HG03575 (cell line): ENCODE results near the gene KMT2D.

Experiments used
- ATAC-seq: cut with Tn5 transposase; IDR thresholded peaks from one replicate; pipeline ENCODE4 v1.9.1; 2021; ENCODE audit not compliant: unreplicated experiment, insufficient number of reproducible peaks, low FRiP score; ENCODE audit errors: extremely low read depth

The KMT2D gene

DNA sequence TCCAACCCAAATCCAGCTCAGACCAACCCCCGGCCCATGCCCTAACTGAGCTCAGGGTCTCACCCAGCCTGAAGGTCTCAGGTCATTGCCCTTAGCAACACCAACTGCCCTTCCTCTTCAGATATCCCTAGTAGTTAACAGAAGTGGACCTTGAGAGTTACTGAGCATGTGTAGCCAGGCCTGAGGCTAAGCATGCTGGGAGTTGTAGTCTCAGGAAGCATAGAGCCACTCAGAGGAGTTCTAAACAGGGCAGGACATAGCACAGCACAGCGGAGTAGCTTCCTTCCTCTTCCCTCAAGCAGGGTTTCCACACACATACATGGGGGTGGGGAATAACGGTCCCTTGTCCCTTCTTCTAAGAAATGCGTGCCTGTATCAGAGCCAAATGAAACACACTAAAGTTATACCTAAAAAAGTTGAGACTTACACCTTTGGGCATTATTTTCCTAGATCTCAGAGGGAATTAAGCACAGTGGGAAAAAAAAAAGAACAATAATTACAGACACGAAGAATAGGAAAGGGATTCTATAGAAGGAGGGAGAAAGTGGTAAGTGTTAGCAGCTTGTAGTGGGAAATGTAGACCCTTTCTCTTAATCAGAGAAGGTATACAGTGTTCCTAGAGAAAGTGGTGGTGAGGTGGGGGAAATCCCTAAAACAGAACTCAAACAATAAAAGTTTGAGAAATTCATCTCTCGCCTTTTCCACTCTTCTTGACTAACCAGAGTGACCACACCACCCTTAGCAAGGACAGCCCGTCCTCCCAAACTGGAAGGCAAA, 4.4 kb downstream of the KMT2D start:
- ATAC-seq, result no peak

DNA sequence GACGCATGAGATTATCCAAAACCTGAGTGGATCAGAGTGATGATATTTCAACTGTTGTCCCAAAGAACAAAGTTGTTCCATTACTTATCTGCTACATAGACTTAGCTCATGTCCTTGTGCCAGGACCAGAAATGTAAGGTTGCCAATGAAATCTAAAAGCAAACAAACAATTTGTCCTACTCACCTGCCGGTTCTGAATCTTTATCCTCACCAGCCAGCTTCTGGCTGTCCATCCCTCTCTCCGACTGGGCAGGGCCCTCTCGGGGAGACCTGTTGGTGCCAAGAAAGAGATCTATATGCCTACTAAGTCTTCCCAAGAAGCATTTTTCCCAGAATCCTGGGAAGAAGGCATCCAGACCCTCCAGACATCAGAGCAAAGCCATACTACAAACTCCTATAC, 5.5 kb downstream of the KMT2D start:
- ATAC-seq, result no peak

DNA sequence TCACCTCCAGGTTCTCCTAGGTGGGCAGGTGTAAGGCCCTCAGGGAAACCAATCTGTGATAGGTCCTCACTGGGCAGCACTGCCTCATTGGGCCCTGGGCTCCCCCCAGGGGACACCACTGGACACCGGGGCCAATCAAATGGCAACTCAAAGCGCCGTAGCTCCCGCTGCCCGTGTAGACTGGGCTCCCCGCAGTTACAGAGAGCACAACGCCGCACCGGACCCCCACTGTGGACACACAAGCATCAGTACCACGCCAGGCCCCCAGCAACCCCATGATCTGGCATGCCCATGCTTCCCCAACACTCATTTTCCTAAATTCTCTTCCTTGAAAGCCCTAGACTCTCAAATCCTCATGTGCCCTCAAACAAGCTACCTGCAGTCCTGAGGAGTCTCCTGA, 6.1 kb downstream of the KMT2D start:
- no peak for ATAC-seq

DNA sequence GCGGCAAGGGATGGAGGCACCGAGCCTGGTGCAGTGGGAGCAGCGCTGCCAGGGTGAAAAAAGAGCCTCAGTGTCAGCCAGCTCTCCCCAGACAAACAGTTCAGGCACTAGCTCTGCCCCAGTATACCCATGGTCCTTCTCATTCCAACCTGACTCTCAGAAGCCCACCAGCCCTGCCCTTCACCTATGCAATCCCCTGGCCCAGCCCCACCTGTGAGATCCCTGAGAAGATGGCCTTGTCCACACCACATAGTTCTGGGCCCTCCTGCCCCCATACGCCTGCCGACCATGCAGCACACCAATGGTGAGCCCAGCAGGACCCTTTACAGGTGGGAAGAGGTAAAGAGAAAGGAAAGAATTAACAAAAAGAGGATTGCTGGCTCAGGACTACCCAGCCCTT, 6.5 kb downstream of the KMT2D start:
- ATAC-seq, result no peak

DNA sequence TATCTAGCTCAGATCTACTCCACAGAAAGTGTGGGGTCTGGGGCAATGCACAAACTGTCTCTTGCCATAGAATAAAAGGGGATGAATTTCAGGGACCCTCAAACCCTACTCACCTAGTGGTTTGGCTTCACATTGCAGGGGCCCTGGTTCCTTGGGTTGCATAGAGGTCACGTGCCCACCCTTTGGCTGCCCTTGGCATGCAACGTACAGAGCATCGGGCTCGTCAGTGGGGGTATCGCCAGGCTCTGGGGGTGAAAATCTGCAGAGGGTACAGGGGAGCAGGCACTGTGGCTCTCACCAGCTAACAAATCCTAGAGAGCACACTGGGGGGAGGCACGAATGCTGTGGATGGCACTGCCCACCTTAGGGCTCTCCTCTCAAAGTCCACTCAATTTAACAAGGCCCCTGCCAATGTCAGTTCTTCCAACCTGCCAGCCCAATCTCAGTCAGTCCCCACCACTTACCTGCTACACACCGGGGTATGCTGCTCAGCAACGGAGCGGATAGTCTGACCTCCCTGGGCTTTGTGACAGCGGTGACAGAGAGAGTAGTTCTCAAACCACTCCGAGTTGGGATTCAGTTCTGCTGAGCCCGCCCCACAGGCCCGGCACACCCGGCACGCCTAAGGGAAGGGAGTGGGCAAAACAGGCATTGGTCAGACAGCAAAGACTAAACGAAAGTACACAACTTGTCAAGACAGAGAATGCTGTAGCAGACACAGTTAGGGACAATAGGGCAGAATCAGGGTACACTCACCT, 8.0 kb downstream of the KMT2D start:
- ATAC-seq, result no peak

DNA sequence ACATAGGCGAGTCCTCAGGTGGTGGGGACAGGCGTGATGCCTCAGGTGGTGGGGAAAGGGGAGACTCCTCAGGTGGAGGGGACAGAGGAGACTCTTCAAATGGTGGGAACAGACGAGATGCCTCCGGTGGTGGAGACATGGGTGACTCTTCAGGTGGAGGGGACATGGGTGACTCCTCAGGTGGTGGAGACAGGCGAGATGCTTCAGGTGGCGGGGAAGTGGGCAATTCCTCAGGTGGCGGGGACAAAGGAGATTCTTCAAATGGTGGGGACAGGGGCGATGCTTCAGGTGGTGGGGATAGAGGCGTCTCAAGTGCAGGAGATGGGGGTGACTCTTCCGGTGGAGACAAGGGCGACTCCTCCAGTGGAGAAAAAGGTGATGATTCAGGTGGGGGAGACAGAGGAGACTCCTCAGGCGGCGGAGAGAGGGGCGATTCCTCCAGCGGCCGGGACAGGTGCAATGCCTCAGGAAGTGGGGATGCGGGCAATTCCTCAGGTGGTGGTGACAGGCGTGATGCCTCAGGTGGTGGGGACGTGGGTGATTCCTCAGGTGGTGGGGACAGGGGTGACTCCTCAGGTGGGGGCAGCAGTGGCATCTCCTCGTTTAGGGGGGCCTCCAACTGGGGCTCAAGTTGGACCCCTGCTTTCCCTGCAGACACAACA, 8.7 kb downstream of the KMT2D start:
- no peak for ATAC-seq

DNA sequence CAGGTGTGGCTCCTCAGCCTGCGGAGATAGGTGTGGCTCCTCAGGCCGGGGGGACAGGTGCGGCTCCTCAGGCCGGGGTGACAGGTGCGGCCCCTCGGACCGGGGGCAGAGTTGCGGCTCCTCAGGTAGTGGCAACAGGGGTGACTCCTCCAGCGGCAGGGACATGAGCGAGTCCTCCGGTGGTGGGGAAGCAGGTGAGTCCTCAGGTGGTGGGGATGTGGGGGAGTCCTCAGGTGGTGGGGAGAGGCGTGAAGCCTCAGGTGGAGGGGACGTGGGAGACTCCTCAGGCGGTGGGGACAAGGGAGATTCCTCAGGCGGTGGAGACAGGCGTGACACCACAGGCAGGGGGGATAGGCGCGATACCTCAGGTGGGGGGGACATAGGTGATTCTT, 9.2 kb downstream of the KMT2D start:
- ATAC-seq, result no peak

DNA sequence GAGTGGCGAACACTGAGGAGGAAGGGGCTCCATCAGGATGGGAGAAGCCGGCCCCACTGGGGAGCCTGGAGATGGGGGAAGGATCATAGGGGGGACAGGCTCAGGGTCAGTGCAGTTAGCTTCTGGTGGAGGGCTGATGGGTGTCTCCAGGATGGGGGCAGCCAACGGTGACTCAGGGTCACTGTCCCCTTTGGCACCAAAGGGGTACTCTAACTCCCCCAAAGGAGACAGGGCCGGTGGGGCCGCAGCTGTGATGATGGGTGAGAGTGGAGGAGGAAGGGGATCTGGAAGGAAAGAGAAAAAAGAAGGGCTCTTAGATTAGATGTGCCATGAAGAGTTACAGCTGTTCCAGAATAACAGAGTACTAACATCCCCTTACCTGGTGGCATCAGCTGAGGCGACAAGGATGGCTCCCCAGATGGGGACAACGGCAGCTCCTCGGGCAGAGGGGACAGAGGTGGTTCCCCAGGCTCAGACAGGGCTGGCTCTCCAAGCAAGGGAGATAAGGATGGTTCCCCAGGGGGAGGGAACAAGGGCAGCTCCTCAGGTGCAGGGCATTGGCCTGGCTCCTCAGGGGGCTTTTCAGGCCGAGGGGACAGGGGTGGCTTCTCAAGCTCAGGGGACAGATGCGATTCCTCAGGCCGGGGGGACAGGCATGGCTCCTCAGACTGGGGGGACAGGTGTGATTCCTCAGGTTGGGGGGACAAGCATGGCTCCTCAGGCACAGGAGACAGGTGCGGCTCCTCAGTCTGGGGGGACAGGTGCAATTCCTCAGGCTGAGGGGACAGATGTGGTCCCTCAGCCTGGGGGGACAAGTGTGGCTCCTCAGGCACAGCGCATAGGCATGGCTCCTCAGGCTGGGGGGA, 9.9 kb downstream of the KMT2D start:
- no peak for ATAC-seq

DNA sequence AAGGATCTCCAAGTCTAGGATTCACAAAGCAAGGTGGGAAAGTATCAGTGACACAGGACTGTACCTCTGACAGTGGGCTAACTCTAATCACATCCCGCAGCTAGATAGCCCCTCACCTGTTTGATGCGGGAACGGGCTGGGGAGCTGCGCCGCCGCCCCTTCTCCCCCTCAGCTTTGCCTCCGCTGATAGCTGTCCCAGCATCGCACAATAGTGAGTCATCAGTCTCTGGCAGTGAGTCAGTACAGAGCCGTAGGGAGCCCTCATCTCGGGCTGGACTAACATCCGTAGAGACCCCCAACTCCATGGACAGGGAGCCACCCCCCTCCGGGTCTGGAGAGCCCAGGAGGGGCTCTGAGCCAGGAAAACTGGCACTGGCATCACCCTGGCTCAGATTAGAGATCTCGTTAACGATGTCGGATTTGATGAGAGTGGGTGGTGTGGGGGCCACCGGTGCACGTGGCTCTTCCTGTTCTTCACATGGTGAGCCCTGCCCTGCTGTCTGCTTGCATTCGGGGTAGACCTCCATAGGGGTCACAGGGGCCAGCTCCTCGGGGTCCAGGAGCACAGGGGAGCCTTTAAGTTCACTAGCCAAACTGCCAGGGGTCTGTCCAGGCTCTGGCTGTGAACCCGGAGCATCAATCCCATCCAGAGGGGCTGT, 10.9 kb downstream of the KMT2D start:
- no peak for ATAC-seq

DNA sequence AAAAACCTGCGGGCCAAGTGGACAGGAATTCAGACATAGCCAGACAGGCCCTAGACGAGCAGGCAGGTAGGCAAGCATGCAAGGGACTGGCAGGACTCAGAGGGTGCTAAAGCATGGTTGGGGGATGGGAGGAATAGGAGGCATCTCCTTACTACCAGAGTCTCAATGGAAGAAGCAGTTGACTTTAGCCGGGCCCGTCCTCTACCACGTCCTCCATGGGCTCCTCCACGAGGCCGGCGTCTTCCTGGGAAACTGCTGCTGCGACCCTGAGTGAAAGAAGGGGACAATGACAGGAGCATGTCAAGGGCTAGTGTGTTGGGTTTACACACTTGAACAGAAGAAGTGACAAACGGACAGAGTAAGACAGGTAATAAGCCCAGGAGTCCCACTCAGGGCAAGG, 11.6 kb downstream of the KMT2D start:
- no peak for ATAC-seq

DNA sequence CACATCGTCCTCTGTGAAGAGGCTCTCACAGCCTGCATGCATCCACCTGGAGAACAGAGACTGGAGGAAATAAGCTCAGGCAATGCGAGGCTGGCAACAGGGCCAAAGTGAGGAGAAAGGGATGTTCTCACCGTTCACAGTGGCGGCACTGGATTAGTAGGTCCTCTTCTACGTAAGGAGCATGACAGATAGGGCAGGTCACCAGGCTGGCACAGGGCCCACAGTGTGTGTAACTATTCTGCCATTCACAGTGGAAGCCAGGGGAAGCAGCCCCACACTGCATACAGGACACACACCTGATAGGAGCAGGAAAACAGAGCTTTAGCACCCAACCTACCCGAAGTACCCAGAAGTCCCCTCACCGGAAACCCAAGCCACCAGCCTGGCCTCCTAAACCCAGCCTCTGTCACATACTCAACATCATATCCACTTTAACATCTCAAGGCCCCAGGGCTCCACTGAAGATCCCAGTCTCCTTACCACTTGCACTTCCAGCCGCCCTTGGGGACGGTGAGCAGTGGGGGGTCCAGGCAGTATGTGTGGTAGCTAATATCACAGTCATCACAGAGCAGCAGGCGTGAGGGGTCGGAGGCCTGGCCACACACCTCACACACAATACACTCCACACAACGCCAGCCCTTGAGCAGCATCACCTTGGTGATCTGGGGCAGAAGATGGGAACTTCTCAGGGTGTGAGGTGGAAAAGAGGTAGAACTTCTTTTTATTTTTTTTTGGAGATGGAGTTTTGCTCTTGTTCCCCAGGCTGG, 14.3 kb downstream of the KMT2D start:
- no peak for ATAC-seq

DNA sequence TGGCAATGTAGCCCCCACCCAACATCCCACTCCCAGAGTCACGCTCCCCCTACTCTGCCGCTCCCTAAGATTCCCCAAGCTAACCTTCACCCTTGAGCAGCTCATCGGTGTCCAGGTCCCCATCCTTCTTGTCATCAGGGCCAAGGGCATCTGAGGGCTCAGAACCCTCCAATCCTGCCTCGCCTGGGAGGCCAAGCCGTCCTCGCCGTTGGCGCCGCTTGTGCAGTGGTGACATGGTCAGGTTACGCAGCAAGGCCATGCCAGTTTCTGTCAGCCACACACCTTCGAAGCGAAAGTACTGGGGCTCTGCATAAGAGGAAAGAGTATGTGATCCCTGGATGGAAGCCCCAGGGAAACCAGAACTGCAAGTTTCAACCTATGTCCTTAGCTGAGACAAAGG, 15.9 kb downstream of the KMT2D start:
- no peak for ATAC-seq

DNA sequence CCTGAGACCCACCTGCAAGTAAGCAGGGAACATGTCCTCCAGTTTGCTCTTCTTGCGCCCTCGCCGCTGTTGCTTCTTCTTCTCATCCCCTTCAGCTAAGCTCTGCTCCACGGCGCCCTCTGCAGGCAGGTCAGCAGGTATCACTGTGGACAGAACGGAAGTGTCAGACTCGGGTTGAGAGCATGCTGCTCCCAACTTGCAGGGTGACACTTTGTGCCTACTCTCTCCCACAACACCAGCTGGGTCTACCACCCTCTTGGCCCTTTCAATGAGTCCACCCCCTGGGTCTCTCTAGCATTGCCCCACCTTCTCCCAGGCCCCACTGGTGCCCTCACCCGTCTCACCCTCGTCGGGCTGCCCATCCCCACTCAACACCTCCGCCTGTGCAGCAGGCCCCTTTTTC, 16.7 kb downstream of the KMT2D start:
- no peak for ATAC-seq

DNA sequence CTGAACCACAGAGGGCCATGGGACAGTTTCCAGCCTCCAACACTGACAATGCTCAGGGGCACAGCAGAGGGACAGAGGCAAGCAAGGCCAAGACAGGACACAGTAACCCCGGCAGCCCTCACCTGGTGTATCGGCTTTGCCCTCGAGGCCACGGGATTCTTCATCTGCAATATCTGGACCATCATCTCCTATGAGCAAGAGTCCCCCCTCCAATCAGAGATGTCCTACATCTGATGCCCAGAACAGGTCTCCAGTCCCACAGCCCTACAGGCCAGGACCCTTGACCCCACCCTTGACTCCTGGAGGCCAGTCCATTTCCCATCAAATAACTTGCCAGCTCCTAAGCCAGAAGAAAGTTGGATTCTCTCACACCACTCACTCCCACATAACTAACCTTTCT, 17.4 kb downstream of the KMT2D start:
- ATAC-seq, result no peak

DNA sequence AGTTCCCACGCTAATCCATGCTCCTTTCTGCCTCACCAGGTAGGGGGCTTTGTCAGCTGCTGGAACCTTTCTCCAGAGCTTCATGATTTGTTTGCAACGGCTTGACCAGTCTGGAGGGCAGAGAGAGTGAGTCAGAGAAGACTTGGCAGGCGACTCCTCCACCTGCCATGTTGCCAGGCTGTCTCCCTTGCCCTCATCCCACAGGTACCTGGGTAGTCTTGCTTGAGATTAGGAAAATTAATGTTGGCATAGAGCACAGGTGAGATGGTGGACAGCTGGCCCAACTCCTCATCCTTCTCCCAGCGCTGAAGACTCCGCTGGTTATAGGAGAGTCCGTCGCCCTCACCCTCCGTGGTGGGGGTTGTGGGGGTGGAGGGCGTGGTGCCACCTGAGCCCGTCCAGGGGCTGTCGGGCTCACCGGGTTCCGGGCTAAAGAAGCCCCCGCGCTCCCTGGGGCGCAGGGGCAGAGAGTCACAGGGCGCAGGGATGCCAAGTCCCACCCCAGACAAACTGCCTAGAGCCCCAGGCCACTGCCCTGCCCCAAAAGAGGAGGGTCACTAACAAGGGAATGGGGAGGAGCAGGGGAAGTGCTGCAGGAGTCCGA, 18.6 kb downstream of the KMT2D start:
- no peak for ATAC-seq

DNA sequence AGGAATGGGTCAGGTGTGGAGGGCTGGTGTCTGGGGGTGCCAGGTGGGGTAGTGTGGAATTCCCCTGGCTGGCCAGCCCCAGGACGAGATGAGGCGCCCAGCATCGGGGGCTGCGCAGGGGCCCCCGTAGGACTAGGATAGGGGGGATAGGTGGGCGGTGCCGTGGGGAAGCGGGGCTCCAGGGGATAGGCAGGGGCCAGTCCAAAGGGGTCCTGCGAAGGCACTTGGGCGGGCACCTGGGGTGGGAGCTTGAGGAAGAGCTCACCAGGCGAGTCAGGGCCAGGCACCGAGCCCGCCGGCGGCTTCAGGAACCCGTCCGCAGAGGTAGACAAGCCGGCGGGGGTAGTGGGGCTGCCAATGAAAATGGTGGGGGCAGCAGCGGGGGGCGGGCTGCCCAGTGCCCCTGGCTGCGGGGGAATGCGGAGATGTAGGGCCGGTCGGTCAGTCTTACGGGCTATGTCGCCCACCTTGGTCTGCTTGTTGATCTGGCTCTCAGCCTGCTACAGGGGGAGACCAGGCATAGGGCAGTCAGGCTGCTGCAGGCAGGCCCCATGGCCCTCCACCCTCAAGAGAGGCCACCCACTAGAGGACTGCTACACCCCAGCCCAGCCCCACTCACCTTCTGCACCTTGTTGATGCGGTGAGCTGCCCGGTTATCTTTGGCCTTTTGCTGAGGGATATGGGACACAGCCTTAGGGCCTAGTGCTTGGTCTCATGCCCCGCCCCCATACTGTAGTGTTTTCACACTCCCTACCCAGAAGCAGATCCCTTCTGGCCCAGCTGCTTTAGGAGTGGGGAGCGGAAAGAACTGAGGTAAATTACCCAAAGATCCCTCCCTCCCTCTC, 19.3 kb downstream of the KMT2D start:
- no peak for ATAC-seq

DNA sequence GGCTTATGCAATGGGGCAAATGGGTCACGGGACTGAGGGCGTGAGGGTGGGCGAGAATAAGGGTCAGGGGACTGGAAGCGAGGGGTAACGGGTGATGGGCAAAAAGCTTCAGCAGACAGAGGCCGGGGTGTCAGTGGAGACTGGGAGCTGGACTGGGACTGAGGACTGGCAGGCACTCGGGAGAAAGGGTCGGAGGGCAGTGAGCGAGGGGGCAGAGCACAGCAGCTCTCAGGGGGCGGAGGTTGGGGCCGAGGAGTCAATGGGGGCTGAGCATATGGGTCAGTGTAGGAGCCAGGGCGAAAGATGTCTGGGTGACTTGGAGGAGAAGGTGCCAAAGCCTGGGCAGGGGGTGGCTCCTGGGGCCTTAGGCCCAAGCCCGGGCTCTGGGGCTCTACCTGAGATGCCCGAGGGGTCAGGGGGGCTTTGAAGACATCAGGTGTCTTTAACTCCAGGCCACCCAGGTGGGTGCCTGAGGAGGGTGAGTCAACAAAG, 20.2 kb downstream of the KMT2D start:
- no peak for ATAC-seq
